Measurements from ENCODE around the gene LPP.

The LPP gene

GRCh38 chr3:188319569-188319968 is 165.6 kb downstream of the LPP start:
- H3K9me3 ChIP-seq (ENCODE audit: control insufficient read depth, insufficient read depth, low read depth, low read length): no peaks in the 10 kb centered on the region
- H3K4me3 ChIP-seq (ENCODE audit: low read depth, low read length): no peak overlapping the region
- H3K4me1 ChIP-seq (ENCODE audit: control insufficient read depth, insufficient read depth, low read length): no peaks in the 10 kb centered on the region
- no peaks in the 10 kb centered on the region for H3K27me3 ChIP-seq (ENCODE audit: control insufficient read depth, insufficient read depth, low read length)
- no peaks in the 10 kb centered on the region for H3K36me3 ChIP-seq (ENCODE audit: control insufficient read depth, insufficient read depth, low read length)
- no peak overlapping the region for H3K9ac ChIP-seq (ENCODE audit: low read length)
- H3K27ac ChIP-seq (ENCODE audit: low read depth, low read length): no peak overlapping the region

DNA sequence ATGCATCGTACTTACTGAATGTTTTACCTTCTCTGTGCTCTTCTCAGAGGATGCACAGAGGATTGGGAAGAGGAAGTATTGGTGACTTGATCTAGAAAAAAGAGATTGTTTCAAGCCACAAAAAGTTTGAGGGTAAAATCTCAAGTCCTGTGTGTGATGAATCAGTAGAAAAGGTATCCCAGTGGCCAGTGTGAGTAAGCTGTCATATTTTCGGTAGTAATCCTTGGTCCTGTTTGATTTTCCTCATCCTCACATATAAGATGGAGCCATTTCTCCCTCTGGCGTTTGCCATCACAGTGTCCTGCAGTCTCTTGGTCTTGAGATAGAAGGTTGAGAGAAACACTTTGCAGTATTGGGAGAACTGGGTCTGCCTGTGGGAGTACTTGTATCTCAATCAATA is 166.8 kb downstream of the LPP start:
- no peak overlapping the region for H3K4me3 ChIP-seq (ENCODE audit: low read depth, low read length)

GRCh38 chr3:188321258-188321657 is 167.3 kb downstream of the LPP start:
- no peaks in the 10 kb centered on the region for H3K27me3 ChIP-seq (ENCODE audit: control insufficient read depth, insufficient read depth, low read length)
- no peak overlapping the region for H3K27ac ChIP-seq (ENCODE audit: low read depth, low read length)
- H3K9me3 ChIP-seq (ENCODE audit: control insufficient read depth, insufficient read depth, low read depth, low read length): no peaks in the 10 kb centered on the region
- H3K36me3 ChIP-seq (ENCODE audit: control insufficient read depth, insufficient read depth, low read length): no peaks in the 10 kb centered on the region
- H3K4me3 ChIP-seq (ENCODE audit: low read depth, low read length): no peak overlapping the region
- no peak overlapping the region for H3K9ac ChIP-seq (ENCODE audit: low read length)
- H3K4me1 ChIP-seq (ENCODE audit: control insufficient read depth, insufficient read depth, low read length): no peaks in the 10 kb centered on the region

More for the DNA sequence above, 166.8 kb downstream of the LPP start:
- Histone ChIP-seq H3K36me3 (ENCODE audit: control insufficient read depth, insufficient read depth, low read length) (no peaks in the 10 kb centered on the region), H3K27me3 (ENCODE audit: control insufficient read depth, insufficient read depth, low read length) (no peaks in the 10 kb centered on the region), H3K4me1 (ENCODE audit: control insufficient read depth, insufficient read depth, low read length) (no peaks in the 10 kb centered on the region), H3K27ac (ENCODE audit: low read depth, low read length) (no peak overlapping the region), H3K9me3 (ENCODE audit: control insufficient read depth, insufficient read depth, low read depth, low read length) (no peaks in the 10 kb centered on the region), H3K9ac (ENCODE audit: low read length) (no peak overlapping the region)

- H3K9me3 ChIP-seq (ENCODE audit: control insufficient read depth, insufficient read depth, low read depth, low read length): no peaks in the 10 kb centered on the region
- H3K27me3 ChIP-seq (ENCODE audit: control insufficient read depth, insufficient read depth, low read length): no peaks in the 10 kb centered on the region
- no peaks in the 10 kb centered on the region for H3K36me3 ChIP-seq (ENCODE audit: control insufficient read depth, insufficient read depth, low read length)
- H3K4me3 ChIP-seq (ENCODE audit: low read depth, low read length): no peak overlapping the region
- no peak overlapping the region for H3K9ac ChIP-seq (ENCODE audit: low read length)
- H3K4me1 ChIP-seq (ENCODE audit: control insufficient read depth, insufficient read depth, low read length): no peaks in the 10 kb centered on the region
- no peak overlapping the region for H3K27ac ChIP-seq (ENCODE audit: low read depth, low read length)
These were observed 168.4 kb downstream of the LPP start for GRCh38 chr3:188322135-188322887.

DNA sequence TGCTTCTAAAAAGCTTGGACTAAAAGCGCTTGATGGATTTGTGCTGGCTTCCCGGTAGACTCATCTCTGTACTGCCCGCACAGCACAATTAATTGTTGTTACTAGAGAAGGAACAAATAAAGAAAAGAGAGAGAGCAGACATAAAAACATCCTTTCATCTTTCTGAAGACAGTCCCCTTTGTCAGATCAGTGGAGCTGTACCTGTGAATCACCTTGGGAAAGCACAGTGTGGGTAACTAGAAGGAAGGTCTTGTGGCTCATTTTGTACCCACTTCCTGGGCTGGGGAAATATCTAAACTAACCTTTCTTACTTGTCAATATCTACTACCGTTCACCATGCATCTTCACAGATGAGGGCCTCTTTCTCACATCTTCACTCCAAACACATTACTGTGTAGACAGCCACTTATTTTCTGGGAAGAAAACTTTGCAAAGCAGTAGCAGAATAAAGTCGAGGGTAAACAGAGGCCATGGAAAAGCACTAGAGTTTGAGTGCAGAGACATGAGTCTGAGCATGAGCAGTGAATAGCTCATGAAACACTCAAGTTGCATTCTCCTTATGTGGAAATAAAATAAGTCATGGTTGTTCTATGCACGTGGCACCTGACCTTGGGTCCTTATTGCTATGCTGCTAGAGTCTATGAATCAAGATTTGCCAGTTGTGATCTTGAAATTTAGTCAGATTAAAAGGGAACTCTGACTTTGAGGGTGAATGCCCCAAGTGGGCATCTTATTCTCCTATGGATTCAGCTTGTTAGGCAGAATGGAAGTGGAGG is 169.3 kb downstream of the LPP start:
- H3K27me3 ChIP-seq (ENCODE audit: control insufficient read depth, insufficient read depth, low read length): no peaks in the 10 kb centered on the region
- H3K9me3 ChIP-seq (ENCODE audit: control insufficient read depth, insufficient read depth, low read depth, low read length): no peaks in the 10 kb centered on the region
- no peaks in the 10 kb centered on the region for H3K4me1 ChIP-seq (ENCODE audit: control insufficient read depth, insufficient read depth, low read length)
- no peak overlapping the region for H3K9ac ChIP-seq (ENCODE audit: low read length)
- no peak overlapping the region for H3K27ac ChIP-seq (ENCODE audit: low read depth, low read length)
- H3K36me3 ChIP-seq (ENCODE audit: control insufficient read depth, insufficient read depth, low read length): no peaks in the 10 kb centered on the region
- no peak overlapping the region for H3K4me3 ChIP-seq (ENCODE audit: low read depth, low read length)

- Histone ChIP-seq H3K9ac (ENCODE audit: low read length) (no peak overlapping the region), H3K4me3 (ENCODE audit: low read depth, low read length) (no peak overlapping the region), H3K27me3 (ENCODE audit: control insufficient read depth, insufficient read depth, low read length) (no peaks in the 10 kb centered on the region), H3K27ac (ENCODE audit: low read depth, low read length) (no peak overlapping the region), H3K9me3 (ENCODE audit: control insufficient read depth, insufficient read depth, low read depth, low read length) (no peaks in the 10 kb centered on the region), H3K4me1 (ENCODE audit: control insufficient read depth, insufficient read depth, low read length) (no peaks in the 10 kb centered on the region), H3K36me3 (ENCODE audit: control insufficient read depth, insufficient read depth, low read length) (no peaks in the 10 kb centered on the region)
These were observed 172.2 kb downstream of the LPP start for GRCh38 chr3:188326111-188326510.

DNA sequence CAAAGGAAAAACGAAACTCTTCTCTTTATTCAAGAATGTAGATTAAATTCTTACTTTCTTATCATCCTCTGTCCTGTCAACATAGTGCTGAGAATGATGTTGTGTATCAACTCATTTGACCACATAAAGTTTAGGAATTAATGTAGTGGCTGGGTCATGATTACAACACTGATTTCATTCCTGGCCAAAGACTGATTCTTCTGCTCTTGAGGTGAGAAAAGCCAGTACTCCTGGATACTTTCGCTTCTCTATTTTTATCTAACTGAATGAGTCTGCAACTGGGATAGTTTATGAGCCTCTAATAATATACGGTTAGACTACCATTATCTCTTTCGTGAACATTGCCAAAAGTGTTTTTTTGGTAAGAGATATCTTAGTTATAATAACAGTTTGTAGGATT is 173.0 kb downstream of the LPP start:
- Histone ChIP-seq H3K9me3 (ENCODE audit: control insufficient read depth, insufficient read depth, low read depth, low read length) (no peaks in the 10 kb centered on the region), H3K27ac (ENCODE audit: low read depth, low read length) (no peak overlapping the region), H3K4me3 (ENCODE audit: low read depth, low read length) (no peak overlapping the region), H3K9ac (ENCODE audit: low read length) (no peak overlapping the region), H3K27me3 (ENCODE audit: control insufficient read depth, insufficient read depth, low read length) (no peaks in the 10 kb centered on the region), H3K36me3 (ENCODE audit: control insufficient read depth, insufficient read depth, low read length) (no peaks in the 10 kb centered on the region), H3K4me1 (ENCODE audit: control insufficient read depth, insufficient read depth, low read length) (no peaks in the 10 kb centered on the region)

GRCh38 chr3:188327433-188327832 is 173.5 kb downstream of the LPP start:
- Histone ChIP-seq H3K4me3 (ENCODE audit: low read depth, low read length) (no peak overlapping the region), H3K27ac (ENCODE audit: low read depth, low read length) (no peak overlapping the region), H3K36me3 (ENCODE audit: control insufficient read depth, insufficient read depth, low read length) (no peaks in the 10 kb centered on the region), H3K9ac (ENCODE audit: low read length) (no peak overlapping the region), H3K4me1 (ENCODE audit: control insufficient read depth, insufficient read depth, low read length) (no peaks in the 10 kb centered on the region), H3K9me3 (ENCODE audit: control insufficient read depth, insufficient read depth, low read depth, low read length) (no peaks in the 10 kb centered on the region), H3K27me3 (ENCODE audit: control insufficient read depth, insufficient read depth, low read length) (no peaks in the 10 kb centered on the region)

- Histone ChIP-seq H3K36me3 (ENCODE audit: control insufficient read depth, insufficient read depth, low read length) (no peaks in the 10 kb centered on the region), H3K27me3 (ENCODE audit: control insufficient read depth, insufficient read depth, low read length) (no peaks in the 10 kb centered on the region), H3K4me1 (ENCODE audit: control insufficient read depth, insufficient read depth, low read length) (no peaks in the 10 kb centered on the region), H3K9me3 (ENCODE audit: control insufficient read depth, insufficient read depth, low read depth, low read length) (no peaks in the 10 kb centered on the region), H3K4me3 (ENCODE audit: low read depth, low read length) (no peak overlapping the region), H3K9ac (ENCODE audit: low read length) (no peak overlapping the region), H3K27ac (ENCODE audit: low read depth, low read length) (no peak overlapping the region)
These were observed 176.2 kb downstream of the LPP start for GRCh38 chr3:188330138-188330537.

GRCh38 chr3:188331166-188331565 is 177.2 kb downstream of the LPP start:
- Histone ChIP-seq H3K9me3 (ENCODE audit: control insufficient read depth, insufficient read depth, low read depth, low read length) (no peaks in the 10 kb centered on the region), H3K27me3 (ENCODE audit: control insufficient read depth, insufficient read depth, low read length) (no peaks in the 10 kb centered on the region), H3K4me3 (ENCODE audit: low read depth, low read length) (no peak overlapping the region), H3K4me1 (ENCODE audit: control insufficient read depth, insufficient read depth, low read length) (no peaks in the 10 kb centered on the region), H3K36me3 (ENCODE audit: control insufficient read depth, insufficient read depth, low read length) (no peaks in the 10 kb centered on the region), H3K27ac (ENCODE audit: low read depth, low read length) (no peak overlapping the region), H3K9ac (ENCODE audit: low read length) (no peak overlapping the region)

DNA sequence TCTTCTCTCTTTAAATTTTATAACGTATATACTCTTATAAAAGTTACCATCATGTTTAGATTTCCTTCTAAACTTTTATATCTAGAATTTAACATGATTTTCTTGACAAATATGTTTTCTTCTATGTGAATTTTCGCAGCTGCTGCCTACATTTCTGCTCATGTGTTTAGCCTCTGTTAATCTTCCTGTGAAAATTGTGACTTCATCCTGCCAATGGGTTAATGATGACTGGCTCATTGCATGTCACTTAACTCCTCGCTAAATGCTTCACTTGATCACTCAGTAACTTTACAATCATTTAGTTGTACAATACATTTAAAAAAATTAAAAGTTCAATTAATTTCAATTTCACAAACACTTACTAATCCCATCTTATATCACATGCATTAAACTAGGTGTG is 178.1 kb downstream of the LPP start:
- no peaks in the 10 kb centered on the region for H3K36me3 ChIP-seq (ENCODE audit: control insufficient read depth, insufficient read depth, low read length)
- no peak overlapping the region for H3K4me3 ChIP-seq (ENCODE audit: low read depth, low read length)
- H3K27me3 ChIP-seq (ENCODE audit: control insufficient read depth, insufficient read depth, low read length): no peaks in the 10 kb centered on the region
- no peak overlapping the region for H3K27ac ChIP-seq (ENCODE audit: low read depth, low read length)
- no peaks in the 10 kb centered on the region for H3K9me3 ChIP-seq (ENCODE audit: control insufficient read depth, insufficient read depth, low read depth, low read length)
- H3K4me1 ChIP-seq (ENCODE audit: control insufficient read depth, insufficient read depth, low read length): 0 out of 2 replicates have a peak, but pooled peaks cover 2% of the 10 kb centered on the region
- H3K9ac ChIP-seq (ENCODE audit: low read length): no peak overlapping the region
